HG02588 (cell line): ENCODE data around the gene CABP7.

Source experiments
- ATAC-seq: cut with Tn5 transposase; IDR thresholded peaks from one replicate; pipeline ENCODE4 v1.9.1; 2021; ENCODE audit warnings: mild to moderate bottlenecking, moderate library complexity; ENCODE audit not compliant: unreplicated experiment

The CABP7 gene

DNA sequence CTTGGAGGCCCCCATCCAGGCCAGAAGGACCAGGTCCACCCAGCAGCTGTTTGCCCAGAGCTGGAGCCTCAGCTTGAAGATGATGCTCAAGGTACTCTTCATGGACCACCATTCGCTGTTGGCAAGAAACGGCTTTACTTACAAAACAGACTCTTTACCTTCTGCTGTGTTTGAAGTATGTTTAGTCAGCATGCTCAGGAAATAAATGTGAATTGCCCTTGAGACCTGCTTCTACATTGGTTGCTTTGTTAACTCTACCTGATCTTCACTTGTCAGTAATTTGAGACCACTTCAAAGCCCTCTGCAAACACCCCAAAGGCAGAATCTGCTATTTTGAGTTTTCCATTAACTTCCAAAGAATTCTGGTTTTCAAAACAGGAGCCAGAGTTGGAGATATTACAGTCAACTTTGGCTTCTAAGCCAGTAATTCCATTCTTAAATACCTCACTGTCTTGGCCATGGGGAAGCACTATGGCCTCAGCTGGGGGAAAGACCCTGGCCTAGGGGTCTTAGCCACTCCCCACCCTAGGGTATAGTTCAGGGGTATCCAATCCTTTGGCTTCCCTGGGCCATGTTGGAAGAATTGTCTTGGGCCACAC is 50.0 kb downstream of the CABP7 start:
- no peak for ATAC-seq

DNA sequence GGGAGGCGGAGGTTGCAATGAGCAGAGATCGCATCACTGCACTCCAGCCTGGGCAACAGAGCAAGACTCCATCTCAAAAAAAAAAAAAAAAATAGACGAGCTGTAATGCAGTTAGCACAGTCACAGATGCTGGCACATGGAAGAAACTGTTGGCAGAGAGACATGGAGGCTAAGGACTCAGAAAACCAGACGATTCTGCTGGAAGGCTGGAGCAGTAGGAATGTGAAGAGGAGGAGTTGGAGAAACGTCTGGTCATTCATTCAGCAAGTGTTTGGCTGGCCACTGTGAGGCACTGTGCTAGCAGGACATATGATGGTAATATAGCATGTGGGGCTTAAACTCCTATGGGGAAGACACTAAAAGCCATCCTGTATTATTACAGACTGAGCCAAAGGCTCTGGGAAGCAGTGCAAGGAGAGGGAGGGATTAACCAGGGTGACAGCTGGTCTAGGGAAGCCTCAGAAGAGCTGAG is 52.4 kb downstream of the CABP7 start:
- ATAC-seq = no peak

DNA sequence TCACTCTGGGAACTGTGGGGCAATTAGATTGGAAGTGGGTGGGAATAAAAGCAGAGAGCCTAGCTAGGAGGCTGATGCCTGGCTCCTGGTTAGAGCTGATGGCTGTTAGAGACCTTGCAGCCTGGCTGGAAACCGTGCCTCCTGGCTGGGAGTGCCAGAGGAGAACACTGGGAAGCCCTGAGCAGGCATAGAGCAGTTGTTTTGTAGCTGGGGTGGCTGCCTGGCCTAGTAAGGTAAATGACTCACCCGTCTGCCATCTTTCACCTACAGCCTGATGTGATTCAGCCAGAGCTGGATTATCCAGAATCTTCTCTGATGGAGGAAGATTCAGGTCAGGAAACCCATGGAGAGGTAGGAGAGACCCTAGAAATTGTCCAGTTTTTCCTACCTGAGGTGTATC is 53.4 kb downstream of the CABP7 start:
- ATAC-seq = no peak

DNA sequence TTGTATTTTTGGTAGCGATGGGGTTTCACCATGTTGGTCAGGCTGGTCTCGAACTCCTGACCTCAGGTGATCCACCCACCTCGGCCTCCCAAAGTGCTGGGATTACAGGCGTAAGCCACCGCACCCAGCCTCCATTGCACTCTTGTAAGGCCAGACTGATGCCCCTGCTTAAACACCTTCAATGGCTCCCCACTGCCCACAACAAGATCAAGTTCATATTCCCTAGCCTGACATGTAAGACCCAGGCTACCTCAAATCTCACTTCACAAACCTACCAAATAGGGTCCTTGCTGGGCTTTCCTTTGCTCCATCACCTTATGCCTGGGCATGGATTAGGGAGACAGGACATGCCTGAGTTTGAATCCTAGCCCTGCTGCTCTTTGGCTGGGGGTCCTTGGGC is 60.4 kb downstream of the CABP7 start:
- ATAC-seq = no peak

DNA sequence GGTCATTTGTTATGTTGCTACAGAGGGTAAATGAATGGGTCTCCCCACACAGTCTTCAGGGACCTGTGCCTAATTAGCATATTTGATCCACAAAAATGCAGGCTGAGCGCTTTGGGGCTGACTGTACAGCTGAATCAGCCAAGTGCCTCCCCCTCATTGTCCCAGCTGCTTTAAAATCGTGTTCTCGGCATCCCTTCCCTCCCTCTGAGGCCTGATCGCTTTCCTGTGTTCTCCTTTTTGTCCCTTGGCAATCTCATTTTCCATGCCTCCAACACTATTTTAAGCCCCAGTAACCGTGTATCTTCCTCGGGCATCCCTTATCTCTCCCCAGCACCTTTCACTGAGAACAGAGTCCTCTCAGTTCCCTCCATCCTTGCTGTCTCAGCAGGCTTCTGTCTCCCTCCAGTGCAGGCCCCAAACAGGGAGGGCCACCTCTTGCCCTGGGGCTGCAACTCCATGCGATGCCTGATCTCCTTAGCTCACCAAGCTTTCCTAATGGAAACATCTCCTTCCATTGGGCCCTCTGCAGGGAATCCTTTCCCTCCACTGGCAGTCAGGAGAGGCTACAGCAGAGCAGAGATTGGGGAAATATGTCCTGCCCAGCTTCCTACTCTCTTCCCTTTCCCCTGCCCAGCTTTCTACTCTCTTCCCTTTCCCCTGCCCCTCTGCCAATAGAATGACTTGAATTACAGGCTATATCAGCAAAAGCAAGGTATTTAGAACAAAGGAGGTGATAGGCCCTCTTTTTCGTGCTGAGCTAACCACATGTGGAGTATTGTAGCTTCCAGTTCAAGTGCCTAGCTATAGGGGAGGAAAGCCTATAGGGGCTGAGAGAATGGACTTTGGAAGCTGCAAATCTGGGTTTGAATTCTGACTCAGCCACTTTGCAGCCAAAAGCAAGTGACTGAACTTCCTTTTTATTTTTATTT is 61.2 kb downstream of the CABP7 start:
- ATAC-seq = no peak
